Neural crest cell (in vitro differentiated cells): ENCODE data around the gene SMTNL2. TPM values are rescaled to one million over a fixed set of nuclear protein-coding genes. Genes with fewer than 3 reads are reported as not detected.

Source experiments
- DNase-seq: peaks from one replicate; pipeline ENCODE4 v3.0.0; 2021; ENCODE audit warnings: low read depth, mixed read lengths, low spot score
- H3K27ac Mint-ChIP-seq: one replicate; pipeline ENCODE4 v1.8.0; 2021; ENCODE audit warnings: mild to moderate bottlenecking, mixed read lengths; ENCODE audit not compliant: unreplicated experiment
- H3K27me3 Mint-ChIP-seq: 2 replicates; pipeline ENCODE4 v1.8.0; 2021; ENCODE audit warnings: low read depth, mild to moderate bottlenecking, mixed read lengths
- H3K36me3 Mint-ChIP-seq: 2 replicates; pipeline ENCODE4 v1.8.0; 2021; ENCODE audit warnings: low read depth, mild to moderate bottlenecking, mixed read lengths
- H3K4me1 Mint-ChIP-seq: 2 replicates; pipeline ENCODE4 v1.8.0; 2021; ENCODE audit warnings: mixed read lengths
- H3K4me3 Mint-ChIP-seq: one replicate; pipeline ENCODE4 v1.8.0; 2021; ENCODE audit warnings: mild to moderate bottlenecking, mixed read lengths
- H3K9me3 Mint-ChIP-seq: 2 replicates; pipeline ENCODE4 v1.8.0; 2021; ENCODE audit warnings: mixed read lengths
- total RNA-seq: library from RNA; stranded (reverse); gene quantifications from 2 replicates; pipeline ENCODE4 v1.2.1, GENCODE V29; 2021
- TF ChIP-seq, protein P1 (sequence below): fragments of 200-600 bp; sonication (generic); conservative IDR thresholded peaks from 2 replicates; pipeline ENCODE4 v1.5.0; 2021; ENCODE audit warnings: antibody characterized with exemption, mild to moderate bottlenecking

The SMTNL2 gene
- total RNA-seq, 1 donor from 2014 or later = 1.1 TPM

DNA sequence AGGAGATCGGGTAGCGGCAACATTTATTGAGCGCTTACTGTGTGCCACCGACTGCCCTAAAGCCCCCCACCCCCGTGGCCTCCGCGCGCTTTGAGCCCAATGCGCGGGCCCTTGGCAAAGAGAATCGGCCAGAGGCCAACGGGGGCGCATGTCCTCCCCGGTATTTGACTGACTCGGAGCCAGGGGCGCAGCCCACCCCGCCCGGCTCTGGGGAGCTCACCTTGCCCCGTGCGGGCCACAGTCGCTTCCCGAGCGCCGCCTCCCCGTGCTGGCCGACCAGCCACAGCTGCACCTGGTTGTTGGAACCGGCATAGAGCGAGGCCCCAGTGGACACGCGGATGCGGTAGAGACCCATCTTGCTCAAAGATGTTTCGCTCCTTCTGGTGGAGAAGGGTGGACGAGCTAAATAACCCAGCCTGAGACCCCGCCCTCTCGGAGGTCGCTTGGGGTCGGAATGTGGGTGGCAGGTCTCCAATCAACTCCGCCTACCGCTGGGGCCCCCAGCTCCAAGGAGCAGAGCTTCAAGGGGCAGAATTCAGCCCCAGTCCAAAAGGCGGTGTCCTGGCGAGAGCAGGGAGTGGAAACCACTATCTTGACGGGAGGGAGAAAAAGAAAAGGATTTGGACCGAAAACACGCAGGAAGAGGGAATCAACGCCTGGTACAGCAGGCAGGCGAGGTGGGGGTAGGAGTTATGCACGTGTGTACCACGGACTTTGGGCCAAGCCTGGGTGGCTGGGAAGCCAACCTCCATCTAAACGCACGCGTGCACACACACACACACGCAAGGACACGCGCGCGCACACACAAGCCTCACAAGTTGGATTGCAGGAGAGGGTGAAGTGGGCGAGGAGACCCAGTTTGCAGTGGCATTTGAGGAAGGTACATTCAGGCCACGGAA lies 57.2 kb downstream of the SMTNL2 start, which contains the start of gene ALOX15:
TSS of gene ALOX15 (minus strand) at position 382 of the 899 bp plus-strand sequence. CDS start at position 355, 27 bp downstream.
- no peaks in the 10 kb centered on the region for H3K9me3 Mint-ChIP-seq
- peaks cover 91% of the 10 kb centered on the region for H3K27me3 Mint-ChIP-seq
- no peak within 1 kb of the TSS for H3K27ac Mint-ChIP-seq
- TF ChIP-seq, protein P1, sequence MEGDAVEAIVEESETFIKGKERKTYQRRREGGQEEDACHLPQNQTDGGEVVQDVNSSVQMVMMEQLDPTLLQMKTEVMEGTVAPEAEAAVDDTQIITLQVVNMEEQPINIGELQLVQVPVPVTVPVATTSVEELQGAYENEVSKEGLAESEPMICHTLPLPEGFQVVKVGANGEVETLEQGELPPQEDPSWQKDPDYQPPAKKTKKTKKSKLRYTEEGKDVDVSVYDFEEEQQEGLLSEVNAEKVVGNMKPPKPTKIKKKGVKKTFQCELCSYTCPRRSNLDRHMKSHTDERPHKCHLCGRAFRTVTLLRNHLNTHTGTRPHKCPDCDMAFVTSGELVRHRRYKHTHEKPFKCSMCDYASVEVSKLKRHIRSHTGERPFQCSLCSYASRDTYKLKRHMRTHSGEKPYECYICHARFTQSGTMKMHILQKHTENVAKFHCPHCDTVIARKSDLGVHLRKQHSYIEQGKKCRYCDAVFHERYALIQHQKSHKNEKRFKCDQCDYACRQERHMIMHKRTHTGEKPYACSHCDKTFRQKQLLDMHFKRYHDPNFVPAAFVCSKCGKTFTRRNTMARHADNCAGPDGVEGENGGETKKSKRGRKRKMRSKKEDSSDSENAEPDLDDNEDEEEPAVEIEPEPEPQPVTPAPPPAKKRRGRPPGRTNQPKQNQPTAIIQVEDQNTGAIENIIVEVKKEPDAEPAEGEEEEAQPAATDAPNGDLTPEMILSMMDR = no peak
- H3K4me1 Mint-ChIP-seq = peaks cover 12% of the 10 kb centered on the region
- no peak within 1 kb of the TSS for H3K4me3 Mint-ChIP-seq
- H3K36me3 Mint-ChIP-seq = no peaks in the 10 kb centered on the region
- no peak for DNase-seq

DNA sequence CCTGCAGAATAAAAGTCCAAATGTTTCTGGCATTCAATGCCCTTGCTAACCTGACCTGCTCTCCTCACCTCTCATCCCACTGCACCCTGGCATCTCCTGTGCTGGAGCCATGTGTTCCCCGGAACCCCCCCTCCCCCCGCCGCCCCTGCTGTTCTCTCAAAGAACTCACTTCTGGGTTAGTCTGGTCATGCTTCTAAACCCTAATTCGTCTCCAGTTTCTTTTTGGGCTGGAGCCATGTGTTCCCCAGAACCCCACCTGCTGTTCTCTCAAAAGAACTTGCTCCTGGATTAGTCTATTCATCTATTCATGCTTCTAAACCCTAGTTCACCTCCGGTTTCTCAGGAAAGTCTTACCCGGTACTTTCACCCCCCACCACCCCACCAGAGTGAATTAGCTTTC lies 58.0 kb downstream of the SMTNL2 start:
- H3K36me3 Mint-ChIP-seq = no peaks in the 10 kb centered on the region
- no peaks in the 10 kb centered on the region for H3K9me3 Mint-ChIP-seq
- H3K27ac Mint-ChIP-seq = no peak overlapping the region
- TF ChIP-seq, protein P1 = no peak
- peaks cover 12% of the 10 kb centered on the region for H3K4me1 Mint-ChIP-seq
- H3K27me3 Mint-ChIP-seq = peaks cover 88% of the 10 kb centered on the region
- DNase-seq = no peak
- H3K4me3 Mint-ChIP-seq = no peak overlapping the region

DNA sequence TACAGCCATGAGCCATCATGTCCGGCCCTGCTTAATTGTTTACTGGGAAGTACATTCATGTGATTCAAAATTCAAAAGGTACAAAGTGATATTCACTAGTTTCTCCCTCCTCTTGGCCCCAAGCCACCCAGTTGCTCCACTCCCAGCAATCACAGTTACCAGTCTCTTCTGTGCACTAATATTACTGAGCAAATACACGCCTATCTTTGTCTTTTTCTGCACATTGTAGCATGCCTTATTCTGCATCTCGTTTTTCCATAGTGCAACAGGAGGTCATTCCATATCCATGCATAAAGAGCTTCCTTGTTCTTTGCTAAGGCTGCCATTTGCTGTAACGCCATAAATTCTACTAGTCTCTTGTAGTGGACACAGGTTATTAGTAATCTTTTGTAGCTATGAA lies 59.3 kb downstream of the SMTNL2 start:
- TF ChIP-seq, protein P1 = no peak
- no peak overlapping the region for H3K4me3 Mint-ChIP-seq
- DNase-seq = no peak
- H3K36me3 Mint-ChIP-seq = no peaks in the 10 kb centered on the region
- H3K9me3 Mint-ChIP-seq = no peaks in the 10 kb centered on the region
- H3K27ac Mint-ChIP-seq = no peak overlapping the region
- H3K4me1 Mint-ChIP-seq = peaks cover 12% of the 10 kb centered on the region
- H3K27me3 Mint-ChIP-seq = peaks cover 79% of the 10 kb centered on the region

DNA sequence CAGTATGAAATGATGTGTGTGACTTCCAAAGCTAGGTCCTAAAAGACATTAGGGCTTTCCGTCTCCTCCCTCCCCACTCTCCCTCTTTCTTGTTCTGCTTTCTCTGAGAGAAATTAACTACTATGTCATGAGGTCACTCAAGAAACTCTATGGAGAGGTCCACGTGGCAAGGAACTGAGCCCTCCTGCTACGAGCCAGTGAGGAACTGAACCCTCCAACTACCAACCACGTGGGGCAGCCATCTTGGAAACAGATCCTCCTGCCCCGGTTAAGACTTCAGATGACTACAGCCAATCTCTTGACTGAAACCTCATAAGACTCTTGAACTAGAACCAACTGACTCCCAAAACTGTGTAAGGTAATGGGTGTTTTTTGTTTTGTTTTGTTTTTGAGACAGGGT lies 61.3 kb downstream of the SMTNL2 start:
- no peak for DNase-seq
- no peaks in the 10 kb centered on the region for H3K36me3 Mint-ChIP-seq
- H3K27ac Mint-ChIP-seq = no peak overlapping the region
- H3K27me3 Mint-ChIP-seq = peaks cover 76% of the 10 kb centered on the region
- H3K4me3 Mint-ChIP-seq = no peak overlapping the region
- TF ChIP-seq, protein P1 = no peak
- peaks cover 12% of the 10 kb centered on the region for H3K4me1 Mint-ChIP-seq
- H3K9me3 Mint-ChIP-seq = no peaks in the 10 kb centered on the region

DNA sequence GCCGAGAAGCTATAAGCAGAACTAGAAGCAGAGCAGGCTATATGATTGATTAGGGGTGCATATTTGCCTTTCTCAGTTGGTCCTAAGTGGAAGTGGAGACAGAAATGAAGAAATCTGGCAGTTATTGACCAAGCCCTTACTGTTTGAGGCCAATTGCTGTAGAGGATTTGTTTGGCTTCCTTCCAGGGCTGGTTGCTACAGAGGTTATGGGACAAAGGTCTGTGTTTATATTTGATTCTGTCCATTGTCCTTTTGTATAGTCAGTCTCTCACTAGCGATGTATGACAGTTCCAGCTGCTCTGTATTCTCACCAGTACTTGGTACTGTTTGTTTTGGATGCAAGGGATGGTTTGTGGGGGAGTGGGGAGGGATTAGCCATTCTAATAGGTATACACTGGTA lies 64.4 kb downstream of the SMTNL2 start:
- H3K9me3 Mint-ChIP-seq = no peaks in the 10 kb centered on the region
- no peak overlapping the region for H3K27ac Mint-ChIP-seq

More for the DNA sequence above, 64.4 kb downstream of the SMTNL2 start:
- Mint-ChIP-seq H3K36me3 (no peaks in the 10 kb centered on the region), H3K4me3 (no peak overlapping the region), H3K4me1 (peaks cover 1% of the 10 kb centered on the region), H3K27me3 (peaks cover 52% of the 10 kb centered on the region)
- TF ChIP-seq, protein P1 = no peak
- DNase-seq = no peak
